Spleen (tissue), 11 donors: Measurements from ENCODE around the gene SORBS2. TPM values are rescaled to one million over a fixed set of nuclear protein-coding genes. Genes with fewer than 3 reads are reported as not detected.

ENCODE experiments used
- DNase-seq: peaks from one replicate; pipeline ENCODE4 v3.0.0-alpha.2; 2020
- H3K27ac ChIP-seq, 8 donors: fragments of 200-600 bp; sonication (generic) in 7 of 8; 1 replicate in 4 of 8; 2 replicates in 4 of 8; pipeline versions ENCODE4 v1.5.0 to v1.8.0; 2016 to 2021; ENCODE audit warnings: inconsistent platforms in 4 of 8, mild to moderate bottlenecking in 4 of 8, moderate library complexity in 1 of 8
- H3K27me3 ChIP-seq, 7 donors: fragments of 200-600 bp; sonication (generic) in 6 of 7; replicated peaks in 1 of 7; 1 replicate in 4 of 7; 2 replicates in 3 of 7; pipeline versions ENCODE4 v1.5.0 to v1.8.0; 2016 to 2021; ENCODE audit warnings: inconsistent platforms in 3 of 7, mild to moderate bottlenecking in 1 of 7
- H3K36me3 ChIP-seq, 6 donors: fragments of 200-600 bp; sonication (generic) in 5 of 6; 1 replicate in 4 of 6; 2 replicates in 2 of 6; pipeline versions ENCODE4 v1.5.0 to v1.8.0; 2016 to 2021; ENCODE audit warnings: inconsistent platforms in 2 of 6
- H3K4me1 ChIP-seq, 6 donors: fragments of 200-600 bp; sonication (generic) in 5 of 6; 1 replicate in 3 of 6; 2 replicates in 3 of 6; pipeline versions ENCODE4 v1.5.0 to v1.8.0; 2016 to 2021; ENCODE audit warnings: inconsistent platforms in 3 of 6
- H3K4me3 ChIP-seq, 8 donors: fragments of 200-600 bp; sonication (generic) in 7 of 8; 1 replicate in 4 of 8; 2 replicates in 4 of 8; pipeline versions ENCODE4 v1.5.0 to v1.8.0; 2016 to 2021; ENCODE audit warnings: inconsistent platforms in 4 of 8, mild to moderate bottlenecking in 4 of 8, moderate library complexity in 2 of 8
- H3K9me3 ChIP-seq, 8 donors: fragments of 200-600 bp; sonication (generic) in 7 of 8; 1 replicate in 4 of 8; 2 replicates in 4 of 8; pipeline versions ENCODE4 v1.5.0 to v1.8.0; 2016 to 2021; ENCODE audit warnings: inconsistent platforms in 4 of 8
- CTCF ChIP-seq, 11 experiments: fragments of 200-600 bp in 7 of 11; fragments of 450-650 bp in 4 of 11; sonication (generic) in 4 of 11; IDR thresholded peaks in 8 of 11; conservative IDR thresholded peaks in 3 of 11; 1 replicate in 7 of 11; 2 replicates in 4 of 11; pipeline versions ENCODE4 v1.4.0 to v1.8.0; 2016 to 2021; ENCODE audit warnings: antibody characterized with exemption in 11 of 11, inconsistent platforms in 4 of 11, mild to moderate bottlenecking in 1 of 11
- POLR2A ChIP-seq, 3 donors: fragments of 450-650 bp; IDR thresholded peaks; one replicate each; pipeline ENCODE4 v1.5.1; 2017; ENCODE audit warnings: antibody characterized with exemption in 3 of 3, mild to moderate bottlenecking in 1 of 3
- POLR2AphosphoS5 ChIP-seq, 3 donors: sonication (generic); formaldehyde crosslinking; IDR thresholded peaks; one replicate each; pipeline ENCODE4 v1.5.1; 2017; ENCODE audit warnings: antibody characterized with exemption in 3 of 3
- WGBS, 5 donors: extraction: QIAGEN DNeasy Blood & Tissue Kit in 3 of 5; methylation state at CpG; one replicate each; pipeline versions ENCODE4 v1.1.5 to v1.1.7; 2013 to 2018; 5-methylcytosine and 5-hydroxymethylcytosine counted together
- intact Hi-C: fragments of 100-400 bp; cut with DNase I; formaldehyde crosslinking; loops from one replicate; pipeline ENCODE4 v1.15.0; 2023; ENCODE audit warnings: low total_unique reads
- polyA plus RNA-seq, 3 donors: library from polyadenylated mRNA; stranded (reverse); fragments of 200-250 nt; gene quantifications; one replicate each; pipeline ENCODE4 v1.2.1, GENCODE V29; 2013
- total RNA-seq, 7 donors: library from RNA; depleted of rRNA in 3 of 7; stranded (reverse); fragments of >200 nt in 3 of 7; fragmentation: NEBNext Ultra II Directional in 4 of 7; extraction: Animal tissue kit (Norgen Biotek cat#: 25700) in 4 of 7; gene quantifications; one replicate each; pipeline versions ENCODE4 v1.1.0 to v1.2.1, GENCODE V29; 2016 to 2021
- donor health status: healthy with polysubstance abuse.
- donor health status: DM: no; HTN: no; CAD: no; lungs with moderate emphysema.
- donor health status: DM: no; HTN: no; CAD: no.
- donor health status: Bipolar disorder and iron deficiency.
- donor health status: healthy.
- donor health status: DM: no; HTN: no; CAD: no.
- donor health status: DM: yes; HTN: yes; CAD: no.

Gene SORBS2
- total and polyA plus RNA-seq, 10 donors, result 5.9 to 128 (median 84.8) TPM

- Histone ChIP-seq H3K27ac (no peak overlapping the region), H3K9me3 (no peaks in the 10 kb centered on the region), H3K4me1 (no peaks in the 10 kb centered on the region), H3K4me3 (no peak overlapping the region), H3K36me3 (no peaks in the 10 kb centered on the region), H3K27me3 (no peaks in the 10 kb centered on the region)
- intact Hi-C loops, result no loop called here
- no peak for DNase-seq
- TF ChIP-seq POLR2AphosphoS5 (IDR thresholded peaks at IDR 0.05) (no peak), POLR2A (IDR thresholded peaks at IDR 0.05) (no peak), CTCF (IDR thresholded peaks at IDR 0.05 in 8 of 11, conservative IDR thresholded peaks at IDR 0.05 in 3 of 11) (no peak)
- WGBS, 5 donors, result 39 to 60% (median 47%) methylated on average over 5 of the region's 5 CpGs
Observed at GRCh38 chr4:185752872-185753271, 59.1 kb downstream of the SORBS2 start.

- DNase-seq, result no peak
- Histone ChIP-seq H3K4me1 (no peaks in the 10 kb centered on the region), H3K4me3 (no peak overlapping the region), H3K27ac (no peak overlapping the region), H3K27me3 (no peaks in the 10 kb centered on the region), H3K36me3 (no peaks in the 10 kb centered on the region), H3K9me3 (no peaks in the 10 kb centered on the region)
- WGBS, 5 donors, result 79 to 92% (median 88%) methylated on average over 5 of the region's 5 CpGs
- intact Hi-C loops, result no loop called here
- TF ChIP-seq POLR2AphosphoS5 (IDR thresholded peaks at IDR 0.05) (no peak), POLR2A (IDR thresholded peaks at IDR 0.05) (no peak), CTCF (IDR thresholded peaks at IDR 0.05 in 8 of 11, conservative IDR thresholded peaks at IDR 0.05 in 3 of 11) (no peak)
Observed at GRCh38 chr4:185749858-185750257, 62.1 kb downstream of the SORBS2 start.

- Histone ChIP-seq H3K4me1 (no peaks in the 10 kb centered on the region), H3K27ac (no peak overlapping the region), H3K9me3 (no peaks in the 10 kb centered on the region), H3K4me3 (no peak overlapping the region), H3K27me3 (no peaks in the 10 kb centered on the region), H3K36me3 (no peaks in the 10 kb centered on the region)
- intact Hi-C loops, result no loop called here
- no peak for DNase-seq
- TF ChIP-seq POLR2AphosphoS5 (IDR thresholded peaks at IDR 0.05) (no peak), POLR2A (IDR thresholded peaks at IDR 0.05) (no peak), CTCF (IDR thresholded peaks at IDR 0.05 in 8 of 11, conservative IDR thresholded peaks at IDR 0.05 in 3 of 11) (no peak)
- 91 to 95% (median 94%) methylated on average over 3 of the region's 3 CpGs for WGBS, 5 donors
Observed at GRCh38 chr4:185748901-185749390, 63.0 kb downstream of the SORBS2 start.

GRCh38 chr4:185745891-185746290, 66.1 kb downstream of the SORBS2 start:
- no peaks in the 10 kb centered on the region for H3K27me3 ChIP-seq
- peaks cover 0 to 6% (median 0%) of the 10 kb centered on the region in 6 donors for H3K4me1 ChIP-seq
- WGBS, 5 donors, result 86 to 96% (median 91%) methylated on average over 9 of the region's 9 CpGs
- intact Hi-C loops, result no loop called here
- DNase-seq, result no peak
- no peaks in the 10 kb centered on the region for H3K36me3 ChIP-seq
- no peaks in the 10 kb centered on the region for H3K9me3 ChIP-seq
- no peak overlapping the region for H3K4me3 ChIP-seq
- H3K27ac ChIP-seq, result no peak overlapping the region
- no peak for TF ChIP-seq POLR2AphosphoS5 (IDR thresholded peaks at IDR 0.05)
- TF ChIP-seq CTCF (IDR thresholded peaks at IDR 0.05 in 8 of 11, conservative IDR thresholded peaks at IDR 0.05 in 3 of 11), result no peak
- no peak for TF ChIP-seq POLR2A (IDR thresholded peaks at IDR 0.05)
